HFF-Myc (cell line): ENCODE results near the gene GNG7.

Source experiments
- DNase-seq: peaks from one replicate; pipeline ENCODE4 v3.0.0-alpha.2; 2011; ENCODE audit warnings: low read depth; ENCODE audit errors: extremely low read depth
- H3K4me3 ChIP-seq: replicated peaks from 2 replicates; pipeline ENCODE4 v1.5.1; 2011; ENCODE audit warnings: low read depth, mild to moderate bottlenecking, control low read depth, low read length
- CTCF ChIP-seq: IDR thresholded peaks from 2 replicates; pipeline ENCODE4 v1.5.1; 2012; ENCODE audit warnings: mild to moderate bottlenecking, low read depth, low read length, control low read depth; ENCODE audit errors: missing control alignments

Gene GNG7

DNA sequence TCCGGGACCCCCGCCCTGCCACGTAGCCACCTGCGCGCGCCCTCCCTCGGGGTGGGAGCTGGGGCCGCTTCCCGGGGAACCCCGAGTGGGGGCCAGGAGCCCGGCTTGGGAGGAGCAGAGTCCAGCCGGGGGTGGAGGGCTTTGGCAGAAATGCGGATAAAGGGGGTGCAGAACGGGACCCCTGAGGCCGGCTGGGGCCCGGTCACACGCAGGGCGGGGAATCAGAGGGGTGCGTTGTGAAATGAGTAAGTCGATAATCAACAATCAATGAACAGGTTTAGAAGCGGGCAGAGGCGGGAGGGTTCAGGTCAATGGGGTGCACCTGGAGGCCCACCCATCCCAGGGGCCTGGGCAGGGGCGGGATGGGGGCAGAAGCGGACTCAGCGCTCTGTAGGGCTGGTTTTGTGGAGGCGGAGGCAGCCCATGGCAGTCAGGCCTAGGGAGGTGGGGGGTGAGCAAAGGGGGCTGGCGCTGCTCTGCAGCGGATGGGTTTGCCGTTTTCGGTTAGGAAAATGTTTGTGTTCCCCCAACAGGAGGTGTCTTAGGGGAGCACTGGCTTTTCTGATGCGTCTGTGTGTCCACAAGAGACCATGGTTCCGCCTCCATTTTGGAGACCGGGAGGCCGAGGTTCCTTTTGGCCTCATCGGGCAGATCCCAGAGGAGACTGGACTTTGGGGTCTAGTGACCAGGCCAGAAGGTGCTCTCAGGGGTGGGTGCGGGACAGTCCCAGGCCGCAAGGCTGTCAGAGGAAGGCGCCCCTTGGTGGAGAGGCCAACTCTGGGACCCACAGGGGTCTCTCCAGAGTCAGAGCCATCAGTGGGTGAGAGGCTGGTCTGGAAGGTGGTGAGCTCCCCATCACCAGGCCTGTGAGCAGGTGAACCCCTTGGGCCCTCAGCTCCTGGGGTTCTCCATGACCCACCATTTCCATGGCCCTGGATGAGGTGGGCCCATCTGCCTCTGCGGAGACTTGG lies 19.4 kb upstream of the GNG7 start:
- no peak for TF ChIP-seq CTCF
- no peak for DNase-seq
- peak overlapping the region; percentile 40 for H3K4me3 ChIP-seq

DNA sequence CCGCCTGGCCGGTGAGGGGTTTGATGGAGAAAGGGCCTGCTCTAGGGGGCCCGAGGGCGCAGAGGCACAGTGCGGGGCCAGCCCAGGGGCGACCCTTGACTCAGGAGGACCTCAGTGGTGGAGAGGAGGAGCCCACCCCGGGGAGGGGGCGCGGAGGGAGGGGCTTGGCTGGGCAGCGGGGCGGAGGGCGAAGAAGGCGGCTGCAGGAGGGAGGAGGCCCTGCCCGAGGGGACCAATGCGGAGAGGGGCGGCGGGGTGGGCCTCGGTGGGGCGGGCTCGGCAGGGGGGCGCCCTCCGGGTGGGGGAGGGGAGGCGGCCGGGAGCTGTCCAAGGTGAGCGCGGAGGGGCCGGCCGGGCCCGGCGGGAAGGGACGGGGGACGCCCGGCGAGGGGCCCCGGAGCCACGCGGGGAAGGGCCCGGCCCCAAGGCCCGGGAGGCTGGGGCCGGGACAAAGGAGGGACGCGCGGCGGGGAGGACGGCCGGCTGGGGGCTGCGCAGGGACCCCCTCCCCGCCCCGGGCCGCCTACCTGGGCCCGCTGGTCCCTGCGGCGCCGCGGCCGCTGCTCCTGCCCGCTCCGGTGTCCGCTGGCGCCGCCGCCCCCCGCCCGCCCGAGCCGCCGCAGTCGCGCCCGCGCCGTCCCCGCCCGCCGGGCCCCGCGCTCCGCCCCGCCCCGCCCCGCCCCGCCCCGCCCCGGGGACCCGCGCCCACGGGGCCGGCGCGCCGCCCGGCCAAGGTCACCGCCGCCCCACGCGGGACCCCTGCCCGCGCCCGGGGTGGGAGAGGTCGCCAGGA lies 18.5 kb upstream of the GNG7 start, which contains the start of gene DIRAS1:
TSS of gene DIRAS1 (minus strand) at position 596 of the 793 bp plus-strand sequence. CDS start 3,566 bp downstream, outside the sequence.
- peak within 1 kb of the TSS; percentile 41 for H3K4me3 ChIP-seq
- no peak for TF ChIP-seq CTCF
- DNase-seq: no peak

- DNase-seq: no peak
- peak overlapping the region; percentile 41 for H3K4me3 ChIP-seq
- no peak for TF ChIP-seq CTCF
These were observed 17.7 kb upstream of the GNG7 start for GRCh38 chr19:2719920-2720776.

DNA sequence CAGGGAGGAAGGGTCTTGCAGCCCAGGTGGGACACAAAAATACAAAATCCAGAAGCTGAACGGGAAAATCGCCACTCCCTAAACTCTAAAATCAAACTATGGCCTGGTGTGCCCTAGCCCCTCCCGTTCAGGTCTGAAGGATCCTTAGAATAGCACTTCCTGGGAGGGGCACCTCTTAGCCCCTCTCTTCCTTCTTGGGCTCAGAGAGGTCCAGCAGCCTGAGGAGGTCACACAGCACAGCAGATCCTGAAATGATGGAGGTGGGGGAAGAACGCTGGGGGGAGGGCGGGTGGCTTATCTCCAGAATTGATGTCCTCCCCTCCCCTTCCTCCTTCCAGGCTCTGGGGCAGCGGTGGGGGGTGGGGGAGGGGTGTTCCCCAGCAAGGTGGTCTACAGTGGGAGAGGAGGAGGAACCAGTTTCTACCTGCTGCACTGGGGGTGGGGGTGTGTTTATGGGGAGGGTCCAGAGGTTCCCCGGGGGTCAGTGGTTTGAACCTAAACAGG lies 16.8 kb upstream of the GNG7 start:
- TF ChIP-seq CTCF: no peak
- DNase-seq: no peak
- no peak overlapping the region for H3K4me3 ChIP-seq

GRCh38 chr19:2717638-2718541 lies 15.4 kb upstream of the GNG7 start:
- H3K4me3 ChIP-seq: no peak overlapping the region
- DNase-seq: no peak
- TF ChIP-seq CTCF: no peak
